HCT116 (cell line): Measurements from ENCODE around the gene PCDHGC5. TPM values are rescaled to one million over a fixed set of nuclear protein-coding genes. Genes with fewer than 3 reads are reported as not detected.

Experiments used
- ATAC-seq: fragments of 200-7000 bp; cut with Tn5 transposase; 2 replicates; pipeline ENCODE4 v1.9.1; 2020; ENCODE audit warnings: mild to moderate bottlenecking, moderate library complexity
- BruUV-seq: library from RNA; stranded (reverse); fragments of 400-500 nt; replicated peaks from 2 replicates; lab custom pipeline; 2021; lab: Mats Ljungman, UMichigan
- CTCF ChIA-PET: fragments of 300-600 bp; sonication (Branson Sonifier 250); formaldehyde crosslinking; loops from one replicate; lab custom pipeline; 2021; ENCODE audit warnings: antibody characterized with exemption; lab: Charles Lee
- POLR2A ChIA-PET: fragments of 300-600, 350-600 bp; sonication (Branson Sonifier 250); formaldehyde crosslinking; loops from one replicate; lab custom pipeline; 2021; ENCODE audit warnings: antibody characterized with exemption; lab: Charles Lee
- RAD21 ChIA-PET, 2 experiments: fragments of 300-600 bp; sonication (Branson Sonifier 250); formaldehyde crosslinking; loops; one replicate each; lab custom pipeline; 2023; ENCODE audit warnings: low total read pairs in 2 of 2; ENCODE audit not compliant: uncharacterized antibody in 2 of 2, unreplicated experiment in 2 of 2, low non-redundant PET in 1 of 2; lab: Charles Lee
- DNase-seq: peaks from one replicate; pipeline ENCODE4 v3.0.0-alpha.2; 2010; ENCODE audit warnings: low read depth, low spot score
- H2AFZ ChIP-seq: fragments of 200-600 bp; shearing (Covaris generic), sonication (generic); 2 replicates; pipeline ENCODE4 v1.6.1; 2017; ENCODE audit warnings: low read depth, mixed run types, mixed read lengths, antibody characterized with exemption, low read length; ENCODE audit not compliant: poor library complexity, severe bottlenecking
- H3K27ac ChIP-seq: 2 replicates; pipeline ENCODE4 v1.5.1; 2012; ENCODE audit warnings: low read depth, low read length
- H3K27me3 ChIP-seq: fragments of 200-600 bp; sonication (generic); 2 replicates; pipeline ENCODE4 v1.6.1; 2016; ENCODE audit warnings: mixed run types, low read length, mixed read lengths; ENCODE audit not compliant: insufficient read depth
- H3K36me3 ChIP-seq, 2 experiments: fragments of 200-500 bp in 1 of 2; fragments of 200-600 bp in 1 of 2; sonication (Bioruptor generic) in 1 of 2; sonication (generic) in 1 of 2; 2 replicates each; pipeline versions ENCODE4 v1.5.1 to v1.6.1; 2014 to 2016; ENCODE audit warnings: low read length in 2 of 2, inconsistent platforms in 1 of 2, mixed read lengths in 1 of 2, mixed run types in 1 of 2; ENCODE audit not compliant: insufficient read depth in 2 of 2, control insufficient read depth in 1 of 2
- H3K4me1 ChIP-seq, 2 experiments: fragments of 200-600 bp in 1 of 2; sonication (generic) in 1 of 2; 2 replicates each; pipeline versions ENCODE4 v1.5.1 to v1.6.1; 2012 to 2017; ENCODE audit warnings: low read length in 2 of 2, inconsistent platforms in 1 of 2, mild to moderate bottlenecking in 1 of 2, mixed read lengths in 1 of 2, mixed run types in 1 of 2, moderate library complexity in 1 of 2; ENCODE audit not compliant: insufficient read depth in 2 of 2, control insufficient read depth in 1 of 2
- H3K4me2 ChIP-seq: fragments of 200-600 bp; sonication (generic); 2 replicates; pipeline ENCODE4 v1.6.1; 2017; ENCODE audit warnings: mixed run types, low read length, mixed read lengths
- H3K4me3 ChIP-seq, 2 experiments: fragments of 200-600 bp in 1 of 2; sonication (generic) in 1 of 2; replicated peaks in 1 of 2; 2 replicates each; pipeline ENCODE4 v1.5.1; 2011 to 2016; ENCODE audit warnings: low read length in 2 of 2, control low read depth in 1 of 2, low read depth in 1 of 2, mild to moderate bottlenecking in 1 of 2, mixed read lengths in 1 of 2, mixed run types in 1 of 2
- H3K79me2 ChIP-seq: fragments of 200-600 bp; sonication (generic); 2 replicates; pipeline ENCODE4 v1.6.1; 2017; ENCODE audit warnings: mild to moderate bottlenecking, mixed run types, low read length, moderate library complexity, mixed read lengths; ENCODE audit not compliant: insufficient read depth
- H3K9ac ChIP-seq: fragments of 200-600 bp; sonication (generic); 2 replicates; pipeline ENCODE4 v1.6.1; 2016; ENCODE audit warnings: low read length, mixed read lengths
- H3K9me2 ChIP-seq: fragments of 200-600 bp; sonication (generic), shearing (Covaris generic); 2 replicates; pipeline ENCODE4 v1.6.1; 2017; ENCODE audit warnings: mixed run types, mild to moderate bottlenecking, moderate library complexity; ENCODE audit not compliant: insufficient read depth
- H3K9me3 ChIP-seq, 2 experiments: fragments of 200-500 bp in 1 of 2; fragments of 200-600 bp in 1 of 2; sonication (Bioruptor generic) in 1 of 2; sonication (generic) in 1 of 2; 2 replicates each; pipeline ENCODE4 v1.6.1; 2014 to 2017; ENCODE audit warnings: low read length in 2 of 2, mixed read lengths in 2 of 2, inconsistent platforms in 1 of 2, low read depth in 1 of 2, mild to moderate bottlenecking in 1 of 2, mixed run types in 1 of 2, moderate library complexity in 1 of 2; ENCODE audit not compliant: control insufficient read depth in 1 of 2, insufficient read depth in 1 of 2
- H4K20me1 ChIP-seq: fragments of 200-600 bp; sonication (generic), shearing (Covaris generic); 2 replicates; pipeline ENCODE4 v1.6.1; 2017; ENCODE audit warnings: mixed run types, mild to moderate bottlenecking, moderate library complexity; ENCODE audit not compliant: insufficient read depth
- CBX3 ChIP-seq: IDR thresholded peaks from 2 replicates; pipeline ENCODE4 v1.6.1; 2012; ENCODE audit warnings: low read depth
- EGR1 ChIP-seq: IDR thresholded peaks from 2 replicates; pipeline ENCODE4 v1.6.1; 2012; ENCODE audit warnings: low read depth
- EZH2phosphoT487 ChIP-seq: fragments of 200-600 bp; IDR thresholded peaks from 2 replicates; pipeline ENCODE4 v1.6.1; 2018; ENCODE audit warnings: antibody characterized with exemption, borderline replicate concordance
- FOSL1 ChIP-seq: IDR thresholded peaks from 2 replicates; pipeline ENCODE4 v1.6.1; 2012; ENCODE audit warnings: low read depth
- JUND ChIP-seq: IDR thresholded peaks from 2 replicates; pipeline ENCODE4 v1.6.1; 2012
- POLR2AphosphoS5 ChIP-seq: IDR thresholded peaks from 2 replicates; pipeline ENCODE4 v1.6.1; 2011; ENCODE audit warnings: mild to moderate bottlenecking, low read depth, low read length, moderate library complexity
- SIN3A ChIP-seq: IDR thresholded peaks from 2 replicates; pipeline ENCODE4 v1.6.1; 2012; ENCODE audit warnings: low read depth
- SRF ChIP-seq: IDR thresholded peaks from 2 replicates; pipeline ENCODE4 v1.6.1; 2012; ENCODE audit warnings: low read depth
- TCF7L2 ChIP-seq: IDR thresholded peaks from 2 replicates; pipeline ENCODE4 v1.7.0; 2011; ENCODE audit warnings: borderline replicate concordance, inconsistent platforms; ENCODE audit not compliant: insufficient read depth, insufficient read length; ENCODE audit errors: extremely low read depth
- YY1 ChIP-seq: IDR thresholded peaks from 2 replicates; pipeline ENCODE4 v1.6.1; 2011; ENCODE audit warnings: low read length, low read depth, moderate library complexity, mild to moderate bottlenecking; ENCODE audit not compliant: insufficient replicate concordance; ENCODE audit errors: extremely low read depth
- intact Hi-C: fragments of 100-400 bp; cut with micrococcal nuclease; formaldehyde crosslinking; loops from 2 replicates; pipeline ENCODE4 v1.10.0; 2022
- total RNA-seq: library from RNA; stranded (reverse); gene quantifications from one replicate; pipeline ENCODE4 v1.2.1, GENCODE V29; 2021; ENCODE audit not compliant: unreplicated experiment
- TF ChIP-seq, protein P1 (sequence below): IDR thresholded peaks from 2 replicates; pipeline ENCODE4 v1.6.1; 2011; ENCODE audit warnings: mild to moderate bottlenecking, low read length, moderate library complexity; ENCODE audit not compliant: insufficient replicate concordance; ENCODE audit errors: extremely low read depth
- TF ChIP-seq, protein P2 (sequence below): IDR thresholded peaks from 2 replicates; pipeline ENCODE4 v1.6.1; 2012
- TF ChIP-seq, protein P3 (sequence below), 3 experiments: fragments of 200-600 bp in 1 of 3; sonication (generic) in 1 of 3; IDR thresholded peaks in 2 of 3; conservative IDR thresholded peaks in 1 of 3; 2 replicates each; pipeline ENCODE4 v1.5.1; 2012 to 2017; ENCODE audit warnings: low read depth in 2 of 3, low read length in 2 of 3, antibody characterized with exemption in 1 of 3, borderline replicate concordance in 1 of 3, control low read depth in 1 of 3, mild to moderate bottlenecking in 1 of 3, mixed read lengths in 1 of 3, mixed run types in 1 of 3, moderate library complexity in 1 of 3; ENCODE audit not compliant: insufficient read depth in 1 of 3
- TF ChIP-seq, protein P4 (sequence below): IDR thresholded peaks from 2 replicates; pipeline ENCODE4 v1.6.1; 2012; ENCODE audit warnings: low read depth

PCDHGC5 gene
- total RNA-seq, 1 experiment from 2014 or later, result not detected

DNA sequence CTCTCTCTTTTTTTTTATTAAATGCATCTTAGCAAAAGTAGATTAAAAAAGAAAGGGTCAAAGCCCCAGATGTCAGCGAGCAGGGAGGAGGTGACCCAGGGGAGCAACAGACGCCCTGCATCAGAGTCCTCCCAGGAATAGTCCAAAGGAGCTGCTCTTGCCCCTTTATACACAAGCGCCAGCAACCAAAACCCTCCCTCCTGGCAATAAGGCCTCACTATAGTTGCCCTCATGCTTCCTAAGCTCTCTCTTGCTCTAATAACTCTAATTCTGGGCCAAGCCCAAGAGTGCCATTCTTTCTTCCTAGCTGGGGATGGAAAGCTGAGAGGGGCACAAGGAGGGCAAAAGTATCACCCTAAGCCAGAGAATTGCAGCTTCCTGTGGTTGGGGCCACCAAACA lies 26.3 kb downstream of the PCDHGC5 start (continued):
- TF ChIP-seq, protein P1, sequence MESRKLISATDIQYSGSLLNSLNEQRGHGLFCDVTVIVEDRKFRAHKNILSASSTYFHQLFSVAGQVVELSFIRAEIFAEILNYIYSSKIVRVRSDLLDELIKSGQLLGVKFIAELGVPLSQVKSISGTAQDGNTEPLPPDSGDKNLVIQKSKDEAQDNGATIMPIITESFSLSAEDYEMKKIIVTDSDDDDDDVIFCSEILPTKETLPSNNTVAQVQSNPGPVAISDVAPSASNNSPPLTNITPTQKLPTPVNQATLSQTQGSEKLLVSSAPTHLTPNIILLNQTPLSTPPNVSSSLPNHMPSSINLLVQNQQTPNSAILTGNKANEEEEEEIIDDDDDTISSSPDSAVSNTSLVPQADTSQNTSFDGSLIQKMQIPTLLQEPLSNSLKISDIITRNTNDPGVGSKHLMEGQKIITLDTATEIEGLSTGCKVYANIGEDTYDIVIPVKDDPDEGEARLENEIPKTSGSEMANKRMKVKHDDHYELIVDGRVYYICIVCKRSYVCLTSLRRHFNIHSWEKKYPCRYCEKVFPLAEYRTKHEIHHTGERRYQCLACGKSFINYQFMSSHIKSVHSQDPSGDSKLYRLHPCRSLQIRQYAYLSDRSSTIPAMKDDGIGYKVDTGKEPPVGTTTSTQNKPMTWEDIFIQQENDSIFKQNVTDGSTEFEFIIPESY, result no peak

DNA sequence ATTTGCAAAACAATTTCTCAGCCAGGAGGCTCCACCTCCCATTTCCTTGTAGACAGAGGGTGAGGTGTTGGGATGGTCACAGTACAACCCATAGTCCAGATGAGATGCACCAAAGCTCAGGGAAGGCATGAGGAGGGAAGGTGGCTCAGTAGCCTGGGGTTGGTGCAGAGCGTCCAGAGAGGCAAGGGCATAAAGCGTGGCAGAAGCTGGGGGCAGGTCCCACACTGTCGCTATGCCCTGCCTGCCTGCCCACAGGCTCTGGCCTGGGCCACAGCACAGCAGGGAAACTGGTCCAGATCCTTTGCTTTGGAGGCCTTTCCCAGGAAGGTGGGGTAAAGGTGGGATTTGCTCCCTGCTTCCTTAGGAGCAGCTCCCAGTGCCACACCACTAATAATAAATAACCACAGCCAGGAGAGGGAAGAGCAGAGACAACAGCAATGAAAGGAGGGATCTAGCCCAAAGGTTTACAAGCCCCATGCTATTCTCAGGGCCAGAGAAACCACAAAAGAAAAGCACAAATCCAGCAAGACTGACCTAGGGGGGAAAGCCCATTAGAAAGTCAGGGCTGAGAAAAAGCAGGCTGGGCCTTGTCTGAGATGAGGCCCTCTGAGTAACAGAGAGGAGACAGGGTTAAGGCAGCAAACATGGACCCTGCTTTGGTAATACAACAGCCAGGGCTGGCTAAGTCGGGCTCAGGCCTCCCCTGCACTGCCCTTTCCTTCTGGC lies 27.2 kb downstream of the PCDHGC5 start:
- ATAC-seq (no peak), DNase-seq (no peak)
- Histone ChIP-seq H3K27me3 (no peaks in the 10 kb centered on the region), H3K27ac (no peak overlapping the region), H4K20me1 (no peaks in the 10 kb centered on the region), H3K4me1 (peaks cover 16 to 37% of the 10 kb centered on the region in 2 experiments), H3K79me2 (peaks cover 9% of the 10 kb centered on the region; the same call in 1 of the 2 replicates), H3K9me3 (no peaks in the 10 kb centered on the region), H2AFZ (no peak overlapping the region), H3K9me2 (no peaks in the 10 kb centered on the region), H3K4me3 (no peak overlapping the region), H3K9ac (no peak overlapping the region), H3K4me2 (no peak overlapping the region), H3K36me3 (peaks cover 6 to 30% of the 10 kb centered on the region in 2 experiments; a peak in 2 of 4 replicates)
- BruUV-seq, result no TSS peak
- ChIA-PET RAD21 (no interaction called here), POLR2A (no interaction called here), CTCF (interaction anchor here (1.1 kb wide), 1 partner anchor 103 kb away, joined by 3 read pairs; the partner anchor contains the start of gene PCDHGA10)
- intact Hi-C loops, result loop anchor here (5.0 kb wide), 1 partner anchor 789 kb away; no protein-coding TSS in a partner anchor
- TF ChIP-seq POLR2AphosphoS5, result no peak
- TF ChIP-seq, protein P2, sequence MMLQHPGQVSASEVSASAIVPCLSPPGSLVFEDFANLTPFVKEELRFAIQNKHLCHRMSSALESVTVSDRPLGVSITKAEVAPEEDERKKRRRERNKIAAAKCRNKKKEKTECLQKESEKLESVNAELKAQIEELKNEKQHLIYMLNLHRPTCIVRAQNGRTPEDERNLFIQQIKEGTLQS, result no peak
- TF ChIP-seq TCF7L2, result no peak
- TF ChIP-seq SIN3A, result no peak
- TF ChIP-seq JUND, result no peak
- no peak for TF ChIP-seq YY1
- TF ChIP-seq, protein P3, sequence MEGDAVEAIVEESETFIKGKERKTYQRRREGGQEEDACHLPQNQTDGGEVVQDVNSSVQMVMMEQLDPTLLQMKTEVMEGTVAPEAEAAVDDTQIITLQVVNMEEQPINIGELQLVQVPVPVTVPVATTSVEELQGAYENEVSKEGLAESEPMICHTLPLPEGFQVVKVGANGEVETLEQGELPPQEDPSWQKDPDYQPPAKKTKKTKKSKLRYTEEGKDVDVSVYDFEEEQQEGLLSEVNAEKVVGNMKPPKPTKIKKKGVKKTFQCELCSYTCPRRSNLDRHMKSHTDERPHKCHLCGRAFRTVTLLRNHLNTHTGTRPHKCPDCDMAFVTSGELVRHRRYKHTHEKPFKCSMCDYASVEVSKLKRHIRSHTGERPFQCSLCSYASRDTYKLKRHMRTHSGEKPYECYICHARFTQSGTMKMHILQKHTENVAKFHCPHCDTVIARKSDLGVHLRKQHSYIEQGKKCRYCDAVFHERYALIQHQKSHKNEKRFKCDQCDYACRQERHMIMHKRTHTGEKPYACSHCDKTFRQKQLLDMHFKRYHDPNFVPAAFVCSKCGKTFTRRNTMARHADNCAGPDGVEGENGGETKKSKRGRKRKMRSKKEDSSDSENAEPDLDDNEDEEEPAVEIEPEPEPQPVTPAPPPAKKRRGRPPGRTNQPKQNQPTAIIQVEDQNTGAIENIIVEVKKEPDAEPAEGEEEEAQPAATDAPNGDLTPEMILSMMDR (IDR thresholded peaks at IDR 0.05 in 2 of 3, conservative IDR thresholded peaks at IDR 0.05 in 1 of 3; ENCODE audit: borderline replicate concordance in 1 of 3, insufficient read depth in 1 of 3, low read depth in 2 of 3, low read length in 2 of 3), result no peak
- TF ChIP-seq, protein P4, sequence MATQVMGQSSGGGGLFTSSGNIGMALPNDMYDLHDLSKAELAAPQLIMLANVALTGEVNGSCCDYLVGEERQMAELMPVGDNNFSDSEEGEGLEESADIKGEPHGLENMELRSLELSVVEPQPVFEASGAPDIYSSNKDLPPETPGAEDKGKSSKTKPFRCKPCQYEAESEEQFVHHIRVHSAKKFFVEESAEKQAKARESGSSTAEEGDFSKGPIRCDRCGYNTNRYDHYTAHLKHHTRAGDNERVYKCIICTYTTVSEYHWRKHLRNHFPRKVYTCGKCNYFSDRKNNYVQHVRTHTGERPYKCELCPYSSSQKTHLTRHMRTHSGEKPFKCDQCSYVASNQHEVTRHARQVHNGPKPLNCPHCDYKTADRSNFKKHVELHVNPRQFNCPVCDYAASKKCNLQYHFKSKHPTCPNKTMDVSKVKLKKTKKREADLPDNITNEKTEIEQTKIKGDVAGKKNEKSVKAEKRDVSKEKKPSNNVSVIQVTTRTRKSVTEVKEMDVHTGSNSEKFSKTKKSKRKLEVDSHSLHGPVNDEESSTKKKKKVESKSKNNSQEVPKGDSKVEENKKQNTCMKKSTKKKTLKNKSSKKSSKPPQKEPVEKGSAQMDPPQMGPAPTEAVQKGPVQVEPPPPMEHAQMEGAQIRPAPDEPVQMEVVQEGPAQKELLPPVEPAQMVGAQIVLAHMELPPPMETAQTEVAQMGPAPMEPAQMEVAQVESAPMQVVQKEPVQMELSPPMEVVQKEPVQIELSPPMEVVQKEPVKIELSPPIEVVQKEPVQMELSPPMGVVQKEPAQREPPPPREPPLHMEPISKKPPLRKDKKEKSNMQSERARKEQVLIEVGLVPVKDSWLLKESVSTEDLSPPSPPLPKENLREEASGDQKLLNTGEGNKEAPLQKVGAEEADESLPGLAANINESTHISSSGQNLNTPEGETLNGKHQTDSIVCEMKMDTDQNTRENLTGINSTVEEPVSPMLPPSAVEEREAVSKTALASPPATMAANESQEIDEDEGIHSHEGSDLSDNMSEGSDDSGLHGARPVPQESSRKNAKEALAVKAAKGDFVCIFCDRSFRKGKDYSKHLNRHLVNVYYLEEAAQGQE, result no peak
- TF ChIP-seq FOSL1, result no peak
- no peak for TF ChIP-seq CBX3
- TF ChIP-seq EGR1, result no peak
- TF ChIP-seq SRF, result no peak
- TF ChIP-seq EZH2phosphoT487, result no peak
